H9 (cell line): ENCODE measurements around the gene PELI3. TPM values are rescaled to one million over a fixed set of nuclear protein-coding genes. Genes with fewer than 3 reads are reported as not detected.

ENCODE experiments used
- DNase-seq: peaks from one replicate; pipeline ENCODE4 v3.0.0-alpha.2; 2017
- H2AFZ ChIP-seq: one replicate; pipeline ENCODE4 v1.6.1; 2013; ENCODE audit warnings: mild to moderate bottlenecking, low read length, control low read depth, moderate library complexity
- H2AK5ac ChIP-seq: 2 replicates; pipeline ENCODE4 v1.6.1; 2013; ENCODE audit warnings: low read length, control low read depth, mixed read lengths; ENCODE audit not compliant: insufficient read length
- H2BK120ac ChIP-seq: one replicate; pipeline ENCODE4 v1.6.1; 2013; ENCODE audit warnings: low read depth, mild to moderate bottlenecking, low read length, control low read depth, inconsistent platforms; ENCODE audit not compliant: poor library complexity, severe bottlenecking
- H2BK12ac ChIP-seq: 2 replicates; pipeline ENCODE4 v1.6.1; 2013; ENCODE audit warnings: low read length, control low read depth, mixed read lengths, low read depth; ENCODE audit not compliant: insufficient read length
- H2BK15ac ChIP-seq: 2 replicates; pipeline ENCODE4 v1.6.1; 2013; ENCODE audit warnings: low read depth, low read length, control low read depth
- H2BK20ac ChIP-seq: one replicate; pipeline ENCODE4 v1.6.1; 2013; ENCODE audit warnings: low read depth, mild to moderate bottlenecking, low read length, control low read depth, inconsistent platforms; ENCODE audit not compliant: poor library complexity, severe bottlenecking
- H2BK5ac ChIP-seq: 2 replicates; pipeline ENCODE4 v1.6.1; 2013; ENCODE audit warnings: low read length, control low read depth, mixed read lengths; ENCODE audit not compliant: insufficient read length
- H3K14ac ChIP-seq: 2 replicates; pipeline ENCODE4 v1.6.1; 2013; ENCODE audit warnings: low read length, control low read depth; ENCODE audit not compliant: insufficient read depth
- H3K18ac ChIP-seq: 2 replicates; pipeline ENCODE4 v1.6.1; 2013; ENCODE audit warnings: low read depth, mild to moderate bottlenecking, mixed read lengths, low read length, control low read depth; ENCODE audit not compliant: insufficient read length
- H3K23ac ChIP-seq: 2 replicates; pipeline ENCODE4 v1.6.1; 2013; ENCODE audit warnings: low read length, control low read depth, mixed read lengths, low read depth; ENCODE audit not compliant: insufficient read length
- H3K23me2 ChIP-seq: 2 replicates; pipeline ENCODE4 v1.6.1; 2013; ENCODE audit warnings: low read depth, mild to moderate bottlenecking, mixed read lengths, low read length, control low read depth; ENCODE audit not compliant: insufficient read length, poor library complexity, severe bottlenecking
- H3K27ac ChIP-seq: 2 replicates; pipeline ENCODE4 v1.5.1; 2013; ENCODE audit warnings: low read length, control low read depth, mixed read lengths, low read depth; ENCODE audit not compliant: insufficient read length
- H3K27me3 ChIP-seq: 2 replicates; pipeline ENCODE4 v1.6.1; 2013; ENCODE audit warnings: low read length, control low read depth, inconsistent platforms; ENCODE audit not compliant: insufficient read depth
- H3K4ac ChIP-seq: 2 replicates; pipeline ENCODE4 v1.6.1; 2013; ENCODE audit warnings: low read depth, mild to moderate bottlenecking, control low read depth, inconsistent platforms, low read length, moderate library complexity
- H3K4me1 ChIP-seq: 2 replicates; pipeline ENCODE4 v1.6.1; 2013; ENCODE audit warnings: low read length, control low read depth, inconsistent platforms; ENCODE audit not compliant: insufficient read depth
- H3K4me2 ChIP-seq: 2 replicates; pipeline ENCODE4 v1.6.1; 2013; ENCODE audit warnings: low read length, control low read depth, mixed read lengths; ENCODE audit not compliant: insufficient read length, insufficient read depth
- H3K56ac ChIP-seq: 2 replicates; pipeline ENCODE4 v1.6.1; 2013; ENCODE audit warnings: low read depth, mild to moderate bottlenecking, mixed read lengths, low read length, control low read depth; ENCODE audit not compliant: insufficient read length
- H3K79me1 ChIP-seq: 2 replicates; pipeline ENCODE4 v1.6.1; 2013; ENCODE audit warnings: low read depth, mild to moderate bottlenecking, moderate library complexity, low read length, control low read depth, inconsistent platforms; ENCODE audit not compliant: insufficient read depth, poor library complexity, severe bottlenecking
- H3K79me2 ChIP-seq: 2 replicates; pipeline ENCODE4 v1.6.1; 2013; ENCODE audit warnings: low read length, control low read depth, inconsistent platforms; ENCODE audit not compliant: insufficient read depth
- H3K9ac ChIP-seq: 2 replicates; pipeline ENCODE4 v1.6.1; 2013; ENCODE audit warnings: low read length, control low read depth, mixed read lengths; ENCODE audit not compliant: insufficient read length; ENCODE audit errors: extremely low read depth
- H3K9me3 ChIP-seq: one replicate; pipeline ENCODE4 v1.6.1; 2013; ENCODE audit warnings: low read depth, low read length, inconsistent platforms; ENCODE audit not compliant: control insufficient read depth
- H3T11ph ChIP-seq: one replicate; pipeline ENCODE4 v1.6.1; 2013; ENCODE audit warnings: mild to moderate bottlenecking, low read length, control low read depth, inconsistent platforms
- H4K20me1 ChIP-seq: one replicate; pipeline ENCODE4 v1.6.1; 2013; ENCODE audit not compliant: control insufficient read depth, insufficient read length, insufficient read depth
- H4K5ac ChIP-seq: 2 replicates; pipeline ENCODE4 v1.6.1; 2013; ENCODE audit warnings: low read depth, mild to moderate bottlenecking, mixed read lengths, low read length, control low read depth; ENCODE audit not compliant: insufficient read length
- H4K8ac ChIP-seq: replicated peaks from 2 replicates; pipeline ENCODE4 v1.6.1; 2013; ENCODE audit warnings: low read length, control low read depth, mixed read lengths, low read depth; ENCODE audit not compliant: insufficient read length
- H4K91ac ChIP-seq: 2 replicates; pipeline ENCODE4 v1.6.1; 2013; ENCODE audit warnings: low read depth, mild to moderate bottlenecking, moderate library complexity, mixed read lengths, low read length, control low read depth; ENCODE audit not compliant: insufficient read length
- H3K27ac Mint-ChIP-seq, 3 experiments: 2 replicates in 2 of 3; 3 replicates in 1 of 3; pipeline ENCODE4 v1.8.0; 2020 to 2021; ENCODE audit warnings: mixed read lengths in 3 of 3, mild to moderate bottlenecking in 1 of 3, moderate library complexity in 1 of 3
- H3K27me3 Mint-ChIP-seq: 2 replicates; pipeline ENCODE4 v1.8.0; 2021; ENCODE audit warnings: low read depth, mild to moderate bottlenecking, moderate library complexity, mixed read lengths
- H3K36me3 Mint-ChIP-seq, 3 experiments: 2 replicates in 2 of 3; 3 replicates in 1 of 3; pipeline ENCODE4 v1.8.0; 2020 to 2021; ENCODE audit warnings: low read depth in 3 of 3, mixed read lengths in 3 of 3; ENCODE audit not compliant: insufficient read depth in 1 of 3
- H3K4me1 Mint-ChIP-seq, 2 experiments: 2 replicates each; pipeline ENCODE4 v1.8.0; 2020; ENCODE audit warnings: mixed read lengths in 2 of 2
- H3K4me3 Mint-ChIP-seq, 2 experiments: 2 replicates in 1 of 2; 3 replicates in 1 of 2; pipeline ENCODE4 v1.8.0; 2020 to 2021; ENCODE audit warnings: mild to moderate bottlenecking in 2 of 2, mixed read lengths in 2 of 2, moderate library complexity in 1 of 2
- H3K9me3 Mint-ChIP-seq, 2 experiments: 2 replicates in 1 of 2; 3 replicates in 1 of 2; pipeline ENCODE4 v1.8.0; 2020; ENCODE audit warnings: mild to moderate bottlenecking in 2 of 2, mixed read lengths in 2 of 2, moderate library complexity in 1 of 2
- CTCF ChIP-seq: fragments of 200-600 bp; sonication (generic); conservative IDR thresholded peaks from 3 replicates; pipeline ENCODE4 v1.8.0; 2021; ENCODE audit warnings: antibody characterized with exemption, mild to moderate bottlenecking
- total RNA-seq: library from RNA; stranded (reverse); gene quantifications from 2 replicates; pipeline ENCODE4 v1.2.1, GENCODE V29; 2021

PELI3 gene
- total RNA-seq, 1 experiment from 2014 or later, result 10.3 TPM

- Histone ChIP-seq H3K4me2 (no peak overlapping the region), H2BK120ac (no peak overlapping the region), H3K27me3 (no peaks in the 10 kb centered on the region), H4K20me1 (no peaks in the 10 kb centered on the region), H3K79me2 (no peaks in the 10 kb centered on the region), H3K4ac (no peak overlapping the region), H3K9ac (no peak overlapping the region), H3K79me1 (no peaks in the 10 kb centered on the region), H4K5ac (no peak overlapping the region), H3K18ac (no peak overlapping the region), H3K23ac (no peak overlapping the region), H2BK15ac (no peak overlapping the region), H3K14ac (no peak overlapping the region), H2BK12ac (no peak overlapping the region), H2AK5ac (no peak overlapping the region), H4K8ac (no peak overlapping the region), H3K23me2 (no peaks in the 10 kb centered on the region), H3K56ac (no peak overlapping the region), H4K91ac (no peak overlapping the region), H3K4me1 (no peaks in the 10 kb centered on the region), H3K9me3 (peaks cover 20% of the 10 kb centered on the region), H2BK5ac (no peak overlapping the region), H3T11ph (no peak overlapping the region), H2BK20ac (no peak overlapping the region), H2AFZ (no peak overlapping the region), H3K27ac (no peak overlapping the region)
- no peak for TF ChIP-seq CTCF
- no peak overlapping the region; a peak in 1 of 7 replicates for H3K27ac Mint-ChIP-seq
- no peak for DNase-seq
- H3K27me3 Mint-ChIP-seq, result peaks cover 4% of the 10 kb centered on the region
- H3K4me3 Mint-ChIP-seq, result no peak overlapping the region
- peaks cover 16 to 22% of the 10 kb centered on the region in 2 experiments for H3K9me3 Mint-ChIP-seq
- H3K4me1 Mint-ChIP-seq, result peaks cover 32 to 37% of the 10 kb centered on the region in 2 experiments
- peaks cover 5 to 28% (median 6%) of the 10 kb centered on the region in 3 experiments; a peak in 3 of 7 replicates for H3K36me3 Mint-ChIP-seq
Measured at GRCh38 chr11:66447012-66447411, 19.7 kb upstream of the PELI3 start.
